Measurements from ENCODE around the gene NF1.

- TF ChIP-seq CTCF (IDR thresholded peaks at IDR 0.05) (no peak), POLR2A (IDR thresholded peaks at IDR 0.05) (no peak), EP300 (IDR thresholded peaks at IDR 0.05) (no peak), POLR2AphosphoS5 (IDR thresholded peaks at IDR 0.05) (no peak)
These were observed 80.5 kb downstream of the NF1 start for GRCh38 chr17:31175237-31175636.

Data from sigmoid colon (tissue), 4 donors.